ENCODE measurements around the gene WNT10A.

GRCh38 chr2:218832081-218832480 lies 48.6 kb upstream of the WNT10A start:
- TF ChIP-seq POLR2A (IDR thresholded peaks at IDR 0.05) (no peak), CTCF (IDR thresholded peaks at IDR 0.05) (no peak)
